ENCODE data around the gene TRMT61A.

Gene TRMT61A

GRCh38 chr14:103569408-103569807, 40.4 kb downstream of the TRMT61A start:
- no peak for DNase-seq

GRCh38 chr14:103574104-103574503, 45.1 kb downstream of the TRMT61A start:
- no peak for DNase-seq

GRCh38 chr14:103574707-103575285, 45.8 kb downstream of the TRMT61A start:
- DNase-seq = no peak

GRCh38 chr14:103576371-103577024, 47.5 kb downstream of the TRMT61A start:
- DNase-seq = peak; percentile 91

GRCh38 chr14:103578401-103579075, 49.5 kb downstream of the TRMT61A start:
- no peak for DNase-seq

GRCh38 chr14:103581206-103581605, 52.2 kb downstream of the TRMT61A start:
- DNase-seq = no peak

GRCh38 chr14:103581954-103582703, 53.1 kb downstream of the TRMT61A start:
- no peak for DNase-seq

- no peak for DNase-seq
These were observed 55.4 kb downstream of the TRMT61A start for GRCh38 chr14:103584326-103584915.

Data from right hindlimb (tissue), 1 donor.